MM.1S (cell line): ENCODE results near the gene TGFB1I1.

Experiments
- DNase-seq: peaks from one replicate; pipeline ENCODE4 v3.0.0-alpha.2; 2015
- H2AFZ ChIP-seq: fragments of 300-600 bp; sonication (generic); 2 replicates; pipeline ENCODE4 v1.6.0; 2016; ENCODE audit warnings: antibody characterized with exemption, low read length
- H3F3A ChIP-seq: fragments of 300-600 bp; sonication (generic); 2 replicates; pipeline ENCODE4 v1.6.1; 2016; ENCODE audit warnings: mild to moderate bottlenecking, antibody characterized with exemption, low read length, moderate library complexity, mixed read lengths; ENCODE audit not compliant: insufficient read depth
- H3K27ac ChIP-seq: fragments of 300-600 bp; sonication (generic); 2 replicates; pipeline ENCODE4 v1.5.1; 2016; ENCODE audit warnings: mild to moderate bottlenecking, low read length
- H3K27me3 ChIP-seq: fragments of 300-600 bp; sonication (generic); replicated peaks from 2 replicates; pipeline ENCODE4 v1.6.0; 2016; ENCODE audit warnings: low read length; ENCODE audit not compliant: insufficient read depth
- H3K36me3 ChIP-seq: fragments of 300-600 bp; sonication (generic); replicated peaks from 2 replicates; pipeline ENCODE4 v1.6.1; 2016; ENCODE audit warnings: mild to moderate bottlenecking, low read length, mixed read lengths; ENCODE audit not compliant: insufficient read depth
- H3K4me1 ChIP-seq: fragments of 300-600 bp; sonication (generic); 2 replicates; pipeline ENCODE4 v1.6.1; 2016; ENCODE audit warnings: low read length, mixed read lengths
- H3K4me2 ChIP-seq: fragments of 300-600 bp; sonication (generic); 2 replicates; pipeline ENCODE4 v1.6.0; 2016; ENCODE audit warnings: low read depth, low read length
- H3K4me3 ChIP-seq: fragments of 300-600 bp; sonication (generic); 2 replicates; pipeline ENCODE4 v1.5.1; 2016; ENCODE audit warnings: low read length, mixed read lengths
- H3K79me2 ChIP-seq: fragments of 300-600 bp; sonication (generic); 2 replicates; pipeline ENCODE4 v1.6.1; 2016; ENCODE audit warnings: mixed run types, low read length, mixed read lengths
- H3K9ac ChIP-seq: fragments of 300-600 bp; sonication (generic); 2 replicates; pipeline ENCODE4 v1.6.1; 2016; ENCODE audit warnings: low read length, mixed read lengths
- H3K9me2 ChIP-seq: fragments of 300-600 bp; sonication (generic); replicated peaks from 2 replicates; pipeline ENCODE4 v1.6.1; 2016; ENCODE audit warnings: mild to moderate bottlenecking, low read length, mixed read lengths; ENCODE audit not compliant: insufficient read depth
- H3K9me3 ChIP-seq: fragments of 300-600 bp; sonication (generic); replicated peaks from 2 replicates; pipeline ENCODE4 v1.6.1; 2016; ENCODE audit warnings: mild to moderate bottlenecking, low read length, mixed read lengths; ENCODE audit not compliant: insufficient read depth
- H4K20me1 ChIP-seq: fragments of 300-600 bp; sonication (generic); 2 replicates; pipeline ENCODE4 v1.6.1; 2016; ENCODE audit warnings: mild to moderate bottlenecking, low read length, moderate library complexity, mixed read lengths; ENCODE audit not compliant: insufficient read depth
- EZH2 ChIP-seq: fragments of 300-600 bp; sonication (generic); optimal IDR thresholded peaks from 2 replicates; pipeline ENCODE3; 2017; ENCODE audit warnings: low read depth, mild to moderate bottlenecking, antibody characterized with exemption, low read length, mixed read lengths
- EZH2phosphoT487 ChIP-seq: fragments of 300-600 bp; sonication (generic); IDR thresholded peaks from 2 replicates; pipeline ENCODE4 v1.6.1; 2018; ENCODE audit warnings: antibody characterized with exemption, low read length
- TF ChIP-seq, protein P1 (sequence below): fragments of 300-600 bp; sonication (generic); IDR thresholded peaks from 2 replicates; pipeline ENCODE4 v1.5.1; 2016; ENCODE audit warnings: antibody characterized with exemption, low read length, mixed read lengths

The TGFB1I1 gene

DNA sequence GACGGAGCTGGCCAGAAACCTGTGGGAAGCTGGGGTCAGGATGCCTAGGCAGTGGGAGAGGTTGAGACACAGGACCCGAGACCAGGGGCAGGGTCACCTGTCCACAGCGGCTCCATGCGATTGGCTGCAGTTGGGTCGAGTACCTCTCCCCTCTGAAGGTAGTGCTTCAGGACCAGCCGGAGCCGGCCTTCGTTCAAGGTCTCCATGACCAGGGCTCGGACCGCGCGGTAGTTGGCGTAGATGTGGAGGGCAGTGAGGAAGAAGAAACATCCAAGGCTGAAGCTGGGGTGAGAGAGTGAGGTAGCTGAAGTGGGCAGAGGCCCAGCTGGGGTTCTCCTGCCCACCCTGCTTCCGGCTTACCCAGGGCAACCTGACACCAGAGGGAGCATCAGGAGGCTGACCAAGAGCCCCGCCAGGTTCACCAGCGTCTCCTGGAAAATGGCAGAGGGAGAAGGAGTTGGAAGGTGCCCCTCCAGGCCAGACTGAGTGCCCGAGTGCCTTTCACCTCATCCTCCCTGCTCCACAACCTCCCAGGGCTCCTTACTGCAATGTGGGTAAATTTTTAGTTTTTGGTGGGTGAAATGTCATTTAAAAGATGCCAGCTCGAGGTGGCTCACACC lies 21.7 kb downstream of the TGFB1I1 start:
- Histone ChIP-seq H2AFZ (no peak overlapping the region), H3K27me3 (no peaks in the 10 kb centered on the region), H3K27ac (no peak overlapping the region), H3K79me2 (no peaks in the 10 kb centered on the region), H3K36me3 (no peaks in the 10 kb centered on the region), H3K9me2 (no peaks in the 10 kb centered on the region), H4K20me1 (no peaks in the 10 kb centered on the region), H3F3A (no peaks in the 10 kb centered on the region), H3K9ac (no peak overlapping the region), H3K4me2 (no peak overlapping the region), H3K4me3 (no peak overlapping the region), H3K4me1 (no peaks in the 10 kb centered on the region), H3K9me3 (no peaks in the 10 kb centered on the region)
- no peak for DNase-seq
- no peak for TF ChIP-seq EZH2
- no peak for TF ChIP-seq EZH2phosphoT487
- TF ChIP-seq, protein P1, sequence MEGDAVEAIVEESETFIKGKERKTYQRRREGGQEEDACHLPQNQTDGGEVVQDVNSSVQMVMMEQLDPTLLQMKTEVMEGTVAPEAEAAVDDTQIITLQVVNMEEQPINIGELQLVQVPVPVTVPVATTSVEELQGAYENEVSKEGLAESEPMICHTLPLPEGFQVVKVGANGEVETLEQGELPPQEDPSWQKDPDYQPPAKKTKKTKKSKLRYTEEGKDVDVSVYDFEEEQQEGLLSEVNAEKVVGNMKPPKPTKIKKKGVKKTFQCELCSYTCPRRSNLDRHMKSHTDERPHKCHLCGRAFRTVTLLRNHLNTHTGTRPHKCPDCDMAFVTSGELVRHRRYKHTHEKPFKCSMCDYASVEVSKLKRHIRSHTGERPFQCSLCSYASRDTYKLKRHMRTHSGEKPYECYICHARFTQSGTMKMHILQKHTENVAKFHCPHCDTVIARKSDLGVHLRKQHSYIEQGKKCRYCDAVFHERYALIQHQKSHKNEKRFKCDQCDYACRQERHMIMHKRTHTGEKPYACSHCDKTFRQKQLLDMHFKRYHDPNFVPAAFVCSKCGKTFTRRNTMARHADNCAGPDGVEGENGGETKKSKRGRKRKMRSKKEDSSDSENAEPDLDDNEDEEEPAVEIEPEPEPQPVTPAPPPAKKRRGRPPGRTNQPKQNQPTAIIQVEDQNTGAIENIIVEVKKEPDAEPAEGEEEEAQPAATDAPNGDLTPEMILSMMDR, result no peak

DNA sequence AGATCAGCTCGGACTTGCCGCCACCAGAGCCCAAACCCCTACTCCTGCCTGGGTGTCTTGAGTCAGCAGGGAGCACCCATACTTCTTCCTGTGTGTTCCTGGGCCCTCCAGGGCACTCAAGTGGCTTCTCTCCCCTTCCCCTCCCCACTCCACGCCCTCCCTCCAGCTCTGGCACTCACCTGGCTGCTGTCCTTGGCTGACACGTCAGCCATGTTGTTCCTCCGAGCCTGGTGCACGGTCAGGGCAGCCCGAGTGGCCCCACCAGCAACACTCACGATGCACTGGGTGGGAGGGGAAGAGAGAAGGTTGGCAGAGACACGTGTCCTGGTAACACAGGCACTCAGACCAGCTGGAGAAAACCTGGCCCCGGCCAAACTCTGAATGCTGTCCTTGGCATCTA lies 24.7 kb downstream of the TGFB1I1 start:
- Histone ChIP-seq H4K20me1 (no peaks in the 10 kb centered on the region), H3K9me3 (no peaks in the 10 kb centered on the region), H2AFZ (no peak overlapping the region), H3K4me2 (no peak overlapping the region), H3K4me1 (no peaks in the 10 kb centered on the region), H3K9ac (no peak overlapping the region), H3F3A (no peaks in the 10 kb centered on the region), H3K79me2 (no peaks in the 10 kb centered on the region), H3K27me3 (no peaks in the 10 kb centered on the region), H3K4me3 (no peak overlapping the region), H3K27ac (no peak overlapping the region), H3K9me2 (no peaks in the 10 kb centered on the region), H3K36me3 (no peaks in the 10 kb centered on the region)
- no peak for DNase-seq
- TF ChIP-seq, protein P1, result no peak
- no peak for TF ChIP-seq EZH2phosphoT487

GRCh38 chr16:31498493-31498892 lies 26.5 kb downstream of the TGFB1I1 start:
- TF ChIP-seq EZH2, result no peak
- TF ChIP-seq, protein P1, result no peak
- TF ChIP-seq EZH2phosphoT487, result no peak

More at GRCh38 chr16:31498493-31498892, 26.5 kb downstream of the TGFB1I1 start:
- Histone ChIP-seq H3K4me1 (no peaks in the 10 kb centered on the region), H3K79me2 (no peaks in the 10 kb centered on the region), H3K36me3 (no peaks in the 10 kb centered on the region), H3K4me3 (no peak overlapping the region), H3K27ac (no peak overlapping the region), H3F3A (no peaks in the 10 kb centered on the region), H3K27me3 (no peaks in the 10 kb centered on the region), H3K9me2 (no peaks in the 10 kb centered on the region), H3K9ac (no peak overlapping the region), H3K4me2 (no peak overlapping the region), H2AFZ (no peak overlapping the region), H3K9me3 (no peaks in the 10 kb centered on the region), H4K20me1 (no peaks in the 10 kb centered on the region)
- no peak for DNase-seq
